Activated B cell treated with CpG ODN at 0.5 μM for 24 hours (primary cell): ENCODE results near the gene TRPV2. TPM values are rescaled to one million over a fixed set of nuclear protein-coding genes. Genes with fewer than 3 reads are reported as not detected.
"Not testable (repeated sequence)": the region's sequence is repeated elsewhere in the genome, so short reads cannot be mapped to it uniquely, and the experiment has no call there.

Experiments
- ATAC-seq: fragments of 200-7000 bp; cut with Tn5 transposase; one replicate; pipeline ENCODE4 v1.10.0; 2021; ENCODE audit warnings: low read depth, mild to moderate bottlenecking, moderate library complexity
- CTCF ChIA-PET: fragments of 350-600 bp; sonication (Branson Sonifier 250); formaldehyde crosslinking; loops from one replicate; lab custom pipeline; 2021; ENCODE audit warnings: antibody characterized with exemption; lab: Charles Lee
- POLR2A ChIA-PET: fragments of 350-600 bp; sonication (Branson Sonifier 250); formaldehyde crosslinking; loops from one replicate; lab custom pipeline; 2021; ENCODE audit warnings: antibody characterized with exemption; lab: Charles Lee
- DNase-seq: peaks from one replicate; pipeline ENCODE4 v3.0.0; 2022
- H3K27ac Mint-ChIP-seq: one replicate; pipeline ENCODE4 v1.8.0; 2020; ENCODE audit warnings: mixed read lengths
- H3K27me3 Mint-ChIP-seq: one replicate; pipeline ENCODE4 v1.8.0; 2021; ENCODE audit warnings: mixed read lengths
- H3K36me3 Mint-ChIP-seq: one replicate; pipeline ENCODE4 v1.8.0; 2021; ENCODE audit warnings: low read depth, mixed read lengths
- H3K4me1 Mint-ChIP-seq: one replicate; pipeline ENCODE4 v1.8.0; 2021; ENCODE audit warnings: mixed read lengths
- H3K4me3 Mint-ChIP-seq: one replicate; pipeline ENCODE4 v1.8.0; 2020; ENCODE audit warnings: mild to moderate bottlenecking, mixed read lengths
- H3K9me3 Mint-ChIP-seq: one replicate; pipeline ENCODE4 v1.8.0; 2020; ENCODE audit warnings: mixed read lengths
- intact Hi-C: fragments of 100-400 bp; cut with micrococcal nuclease; formaldehyde crosslinking; loops from one replicate; pipeline ENCODE4 v1.15.1; 2024
- total RNA-seq: library from RNA; stranded (reverse); gene quantifications from 2 replicates; pipeline ENCODE4 v1.2.3, GENCODE V29; 2022
- TF ChIP-seq, protein P1 (sequence below): fragments of 200-600 bp; IDR thresholded peaks from one replicate; pipeline ENCODE4 v1.8.0; 2022; ENCODE audit warnings: antibody characterized with exemption, mild to moderate bottlenecking

Gene TRPV2
- total RNA-seq, 1 donor from 2014 or later = 65.8 TPM

DNA sequence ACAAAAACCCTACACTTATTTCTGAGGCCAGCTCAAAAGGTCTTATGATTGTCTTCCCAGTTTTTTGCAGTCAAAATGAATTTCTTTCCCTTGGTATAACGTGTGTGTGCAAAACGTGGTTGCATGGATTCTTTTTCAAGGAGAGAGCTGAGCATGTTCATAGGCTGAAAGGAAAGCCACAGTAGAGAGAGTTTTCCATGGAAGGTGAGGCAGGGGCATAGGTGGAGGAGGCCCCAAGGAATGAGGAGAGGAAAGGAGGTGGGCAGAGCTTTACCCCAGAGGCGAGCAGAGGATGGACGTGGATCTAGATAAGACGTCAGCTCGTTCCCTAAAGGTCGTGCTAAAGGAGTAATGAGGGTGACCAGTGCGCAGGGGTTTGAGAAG, 22.8 kb downstream of the TRPV2 start:
- Mint-ChIP-seq H3K27ac (peak overlapping the region; percentile 98), H3K4me1 (peaks cover 40% of the 10 kb centered on the region), H3K27me3 (no peaks in the 10 kb centered on the region), H3K4me3 (peak overlapping the region; percentile 99), H3K36me3 (peaks cover 47% of the 10 kb centered on the region), H3K9me3 (no peaks in the 10 kb centered on the region)
- ChIA-PET POLR2A (interaction anchor here (0.8 to 6.1 kb wide), 18 partner anchors 10 to 1745 kb away, joined by 3 to 80 read pairs (median 6); partner anchors contain the start of genes CENPV, NCOR1, PIGL and TRPV2), CTCF (interaction anchor here (0.9 to 4.7 kb wide), 6 partner anchors 11 to 85 kb away, joined by 3 to 23 read pairs (median 8); partner anchors contain the start of genes CENPV and TRPV2)
- TF ChIP-seq, protein P1, sequence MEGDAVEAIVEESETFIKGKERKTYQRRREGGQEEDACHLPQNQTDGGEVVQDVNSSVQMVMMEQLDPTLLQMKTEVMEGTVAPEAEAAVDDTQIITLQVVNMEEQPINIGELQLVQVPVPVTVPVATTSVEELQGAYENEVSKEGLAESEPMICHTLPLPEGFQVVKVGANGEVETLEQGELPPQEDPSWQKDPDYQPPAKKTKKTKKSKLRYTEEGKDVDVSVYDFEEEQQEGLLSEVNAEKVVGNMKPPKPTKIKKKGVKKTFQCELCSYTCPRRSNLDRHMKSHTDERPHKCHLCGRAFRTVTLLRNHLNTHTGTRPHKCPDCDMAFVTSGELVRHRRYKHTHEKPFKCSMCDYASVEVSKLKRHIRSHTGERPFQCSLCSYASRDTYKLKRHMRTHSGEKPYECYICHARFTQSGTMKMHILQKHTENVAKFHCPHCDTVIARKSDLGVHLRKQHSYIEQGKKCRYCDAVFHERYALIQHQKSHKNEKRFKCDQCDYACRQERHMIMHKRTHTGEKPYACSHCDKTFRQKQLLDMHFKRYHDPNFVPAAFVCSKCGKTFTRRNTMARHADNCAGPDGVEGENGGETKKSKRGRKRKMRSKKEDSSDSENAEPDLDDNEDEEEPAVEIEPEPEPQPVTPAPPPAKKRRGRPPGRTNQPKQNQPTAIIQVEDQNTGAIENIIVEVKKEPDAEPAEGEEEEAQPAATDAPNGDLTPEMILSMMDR = no peak
- intact Hi-C loops = loop anchor here (1.0 to 10.0 kb wide), 10 partner anchors 10 to 547 kb away; partner anchors contain the start of genes CENPV, LRRC75A, TRPV2 and UBB
- peak; percentile 1 for ATAC-seq
- DNase-seq = no peak

DNA sequence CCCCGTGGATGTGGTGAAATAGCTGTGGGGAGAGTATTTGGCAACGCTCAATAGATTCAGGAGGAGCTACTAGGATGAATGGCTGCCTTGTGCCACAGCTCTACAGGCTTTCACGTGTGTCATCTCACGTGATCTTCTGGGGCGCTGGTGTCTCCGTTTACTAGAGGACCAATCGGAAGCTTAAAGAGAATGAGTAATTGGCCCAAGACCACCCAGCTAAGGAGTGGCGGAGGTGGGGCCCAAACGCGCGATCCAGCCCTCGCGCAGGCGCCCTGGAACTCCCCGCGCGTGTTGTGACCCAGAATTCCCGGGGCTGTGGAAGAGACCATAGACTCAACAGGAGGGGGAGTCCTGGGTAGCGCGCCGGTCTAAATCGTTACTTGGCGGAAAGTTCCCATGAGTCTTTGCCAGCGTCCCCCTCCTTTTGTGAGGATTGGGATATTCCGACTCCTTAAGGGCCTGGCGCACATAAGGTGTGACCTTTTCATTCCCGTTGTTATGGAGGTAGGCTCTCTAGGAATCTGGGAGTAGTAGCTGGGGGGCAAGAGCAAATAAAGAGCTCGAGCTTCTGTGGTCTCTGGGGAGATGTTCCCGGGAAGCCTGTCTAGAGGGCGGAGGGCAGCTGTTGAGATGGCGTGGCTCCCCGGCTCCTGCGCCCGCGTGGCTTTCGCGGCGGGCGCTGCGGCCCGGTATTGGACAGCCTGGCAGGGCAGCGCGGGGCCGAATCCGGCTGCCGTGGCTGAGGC, 23.4 kb downstream of the TRPV2 start:
- no peaks in the 10 kb centered on the region for H3K27me3 Mint-ChIP-seq
- H3K27ac Mint-ChIP-seq = peak overlapping the region; percentile 98
- no peaks in the 10 kb centered on the region for H3K9me3 Mint-ChIP-seq
- POLR2A ChIA-PET = interaction anchor here (0.6 to 6.1 kb wide), 19 partner anchors 10 to 1744 kb away, joined by 3 to 80 read pairs (median 5); partner anchors contain the start of genes CENPV, NCOR1, PIGL and TRPV2
- peaks cover 40% of the 10 kb centered on the region for H3K4me1 Mint-ChIP-seq
- CTCF ChIA-PET = interaction anchor here (0.6 to 4.7 kb wide), 7 partner anchors 11 to 85 kb away, joined by 3 to 23 read pairs (median 7); partner anchors contain the start of genes CENPV and TRPV2
- TF ChIP-seq, protein P1 = no peak
- ATAC-seq (peak; percentile 88), DNase-seq (peak; percentile 86)
- peak overlapping the region; percentile 99 for H3K4me3 Mint-ChIP-seq
- peaks cover 49% of the 10 kb centered on the region for H3K36me3 Mint-ChIP-seq
- intact Hi-C loops = loop anchor here (1.0 to 10.0 kb wide), 11 partner anchors 10 to 546 kb away; partner anchors contain the start of genes CENPV, LRRC75A, TRPV2 and UBB

DNA sequence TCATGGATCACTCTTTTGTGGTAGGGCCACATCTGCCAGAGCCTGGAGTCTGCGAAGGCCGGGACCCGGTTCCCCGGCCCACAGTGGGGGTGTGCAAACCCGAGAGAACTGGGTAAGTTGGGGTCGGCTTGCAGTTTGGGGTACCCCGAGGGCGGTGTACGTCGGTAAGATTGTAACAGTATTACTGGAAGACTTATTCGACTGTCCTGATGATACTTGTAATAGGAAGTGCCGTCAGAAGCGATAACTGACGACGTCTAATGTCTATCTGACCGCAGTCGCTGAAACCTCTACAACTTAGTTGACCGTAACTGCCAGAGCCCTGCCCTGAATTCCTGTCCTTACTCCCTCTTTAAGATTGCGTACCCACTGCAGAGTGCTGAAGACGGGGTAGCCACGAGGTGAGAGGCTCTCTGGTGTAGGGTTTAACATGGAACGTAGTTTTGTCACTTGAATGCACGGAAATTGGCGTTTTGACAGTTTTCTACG, 24.0 kb downstream of the TRPV2 start:
- no peaks in the 10 kb centered on the region for H3K9me3 Mint-ChIP-seq
- intact Hi-C loops = loop anchor here (1.0 to 10.0 kb wide), 5 partner anchors 53 to 545 kb away; partner anchors contain the start of gene LRRC75A
- peak overlapping the region; percentile 98 for H3K27ac Mint-ChIP-seq
- H3K4me1 Mint-ChIP-seq = peaks cover 43% of the 10 kb centered on the region
- POLR2A ChIA-PET = interaction anchor here (1.6 to 6.1 kb wide), 9 partner anchors 11 to 223 kb away, joined by 5 to 80 read pairs (median 23); partner anchors contain the start of genes CENPV, NCOR1, PIGL and TRPV2
- H3K4me3 Mint-ChIP-seq = peak overlapping the region; percentile 99
- CTCF ChIA-PET = interaction anchor here (0.6 to 4.7 kb wide), 5 partner anchors 12 to 76 kb away, joined by 3 to 23 read pairs (median 10); partner anchors contain the start of gene TRPV2
- H3K36me3 Mint-ChIP-seq = peaks cover 55% of the 10 kb centered on the region
- ATAC-seq = peak; percentile 4
- TF ChIP-seq, protein P1 = no peak
- H3K27me3 Mint-ChIP-seq = no peaks in the 10 kb centered on the region
- DNase-seq = no peak

DNA sequence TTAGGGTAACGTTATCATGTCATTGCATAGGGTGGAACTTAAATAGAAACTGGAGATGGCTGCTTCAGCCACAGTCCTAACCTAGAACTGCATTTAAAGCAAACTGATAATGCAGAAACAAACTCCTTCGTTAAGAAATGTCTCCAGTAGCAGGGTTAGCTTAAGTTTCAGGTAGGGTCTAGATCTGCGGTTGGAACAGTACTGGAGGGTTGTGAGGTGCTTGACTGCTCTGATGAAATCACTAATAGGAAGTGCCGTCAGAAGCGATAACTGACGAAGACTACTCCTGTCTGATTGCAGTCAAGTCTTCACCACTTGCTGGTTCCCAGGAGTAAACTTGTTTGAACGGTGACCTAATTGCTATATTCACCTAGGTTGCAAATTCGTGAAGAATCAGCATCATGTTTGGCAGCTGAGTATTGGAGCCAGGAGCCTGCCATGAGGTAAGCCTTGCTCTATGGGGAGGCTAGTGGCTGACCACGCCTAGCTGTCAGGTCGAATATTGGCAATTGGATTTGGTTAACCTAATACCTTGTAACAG, 24.5 kb downstream of the TRPV2 start:
- POLR2A ChIA-PET = interaction anchor here (0.9 to 6.1 kb wide), 6 partner anchors 11 to 87 kb away, joined by 3 to 80 read pairs (median 17); partner anchors contain the start of genes CENPV, TRPV2 and UBB
- Mint-ChIP-seq H3K27me3 (no peaks in the 10 kb centered on the region), H3K4me1 (peaks cover 43% of the 10 kb centered on the region), H3K36me3 (peaks cover 57% of the 10 kb centered on the region), H3K9me3 (no peaks in the 10 kb centered on the region), H3K27ac (peak overlapping the region; percentile 98), H3K4me3 (peak overlapping the region; percentile 99)
- intact Hi-C loops = loop anchor here (1.0 to 10.0 kb wide), 5 partner anchors 52 to 545 kb away; partner anchors contain the start of gene LRRC75A
- DNase-seq = no peak
- CTCF ChIA-PET = interaction anchor here (1.1 to 4.7 kb wide), 4 partner anchors 13 to 87 kb away, joined by 3 to 23 read pairs (median 4); partner anchors contain the start of genes CENPV and TRPV2
- ATAC-seq = no peak
- TF ChIP-seq, protein P1 = no peak

DNA sequence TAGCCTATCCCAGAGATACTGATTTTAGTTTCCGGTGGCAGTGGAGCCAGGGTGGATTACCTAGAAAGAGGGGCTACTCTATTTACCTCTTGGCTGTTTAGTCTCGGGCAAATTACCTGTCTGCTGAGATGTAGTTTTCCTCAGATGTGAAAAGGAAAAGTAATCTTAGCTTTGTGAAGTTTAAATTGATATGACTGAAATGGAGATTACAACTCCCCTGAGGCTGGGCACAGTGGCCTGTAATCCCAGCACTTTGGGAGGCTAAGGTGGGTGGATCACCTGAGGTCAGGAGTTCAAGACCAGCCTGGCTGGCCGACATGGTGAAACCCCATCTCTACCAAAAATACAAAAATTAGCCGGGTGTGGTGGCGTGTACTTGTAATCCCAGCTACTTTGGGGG, 25.0 kb downstream of the TRPV2 start:
- H3K9me3 Mint-ChIP-seq, DNase-seq, intact Hi-C loops, ATAC-seq, H3K27me3 Mint-ChIP-seq: not testable (repeated sequence)
- Mint-ChIP-seq H3K27ac (peak overlapping the region; percentile 98), H3K4me1 (peaks cover 43% of the 10 kb centered on the region), H3K4me3 (peak overlapping the region; percentile 99), H3K36me3 (peaks cover 59% of the 10 kb centered on the region)
- CTCF ChIA-PET = interaction anchor here (1.1 to 4.7 kb wide), 4 partner anchors 13 to 87 kb away, joined by 3 to 23 read pairs (median 4); partner anchors contain the start of genes CENPV and TRPV2
- POLR2A ChIA-PET = interaction anchor here (0.9 to 6.1 kb wide), 5 partner anchors 12 to 88 kb away, joined by 3 to 80 read pairs (median 25); partner anchors contain the start of genes CENPV, TRPV2 and UBB
